Panc1 (cell line): Measurements from ENCODE around the gene PPARD. TPM values are rescaled to one million over a fixed set of nuclear protein-coding genes. Genes with fewer than 3 reads are reported as not detected.

Source experiments
- ATAC-seq: fragments of 200-7000 bp; cut with Tn5 transposase; 2 replicates; pipeline ENCODE4 v1.9.1; 2020; ENCODE audit warnings: mild to moderate bottlenecking, moderate library complexity
- BruUV-seq: library from RNA; stranded (reverse); fragments of 400-500 nt; replicated peaks from 2 replicates; lab custom pipeline; 2021; lab: Mats Ljungman, UMichigan
- CTCF ChIA-PET: fragments of 300-600 bp; sonication (Branson Sonifier 250); formaldehyde crosslinking; loops from one replicate; lab custom pipeline; 2022; ENCODE audit warnings: antibody characterized with exemption; lab: Charles Lee
- POLR2A ChIA-PET: fragments of 300-600 bp; sonication (Branson Sonifier 250); formaldehyde crosslinking; loops from one replicate; lab custom pipeline; 2022; ENCODE audit warnings: antibody characterized with exemption; lab: Charles Lee
- DNase-seq: peaks from one replicate; pipeline ENCODE4 v3.0.0-alpha.2; 2010; ENCODE audit warnings: low read depth, low spot score
- H3K27ac ChIP-seq: 2 replicates; pipeline ENCODE4 v1.5.1; 2011; ENCODE audit warnings: mild to moderate bottlenecking, low read length, inconsistent platforms
- H3K27me3 ChIP-seq: fragments of 200-500 bp; sonication (Bioruptor generic); 2 replicates; pipeline ENCODE4 v1.6.0; 2014; ENCODE audit warnings: low read length, inconsistent platforms; ENCODE audit not compliant: control insufficient read depth, insufficient read depth
- H3K36me3 ChIP-seq: fragments of 200-500 bp; sonication (Bioruptor generic); 2 replicates; pipeline ENCODE4 v1.5.1; 2014; ENCODE audit warnings: inconsistent platforms, mild to moderate bottlenecking, low read length, moderate library complexity; ENCODE audit not compliant: control insufficient read depth, insufficient read depth
- H3K4me1 ChIP-seq: 2 replicates; pipeline ENCODE4 v1.5.1; 2011; ENCODE audit warnings: inconsistent platforms, mild to moderate bottlenecking, low read length, moderate library complexity; ENCODE audit not compliant: control insufficient read depth, insufficient read depth
- H3K4me3 ChIP-seq, 2 experiments: 2 replicates each; pipeline ENCODE4 v1.5.1; 2011 to 2012; ENCODE audit warnings: low read depth in 2 of 2, low read length in 2 of 2, mild to moderate bottlenecking in 2 of 2, inconsistent platforms in 1 of 2, moderate library complexity in 1 of 2
- H3K9me3 ChIP-seq: fragments of 200-500 bp; sonication (Bioruptor generic); 2 replicates; pipeline ENCODE4 v1.5.1; 2014; ENCODE audit warnings: low read depth, mild to moderate bottlenecking, inconsistent platforms, low read length, moderate library complexity; ENCODE audit not compliant: control insufficient read depth, insufficient read depth
- POLR2AphosphoS5 ChIP-seq: IDR thresholded peaks from 2 replicates; pipeline ENCODE4 v1.6.1; 2012; ENCODE audit warnings: mild to moderate bottlenecking, low read depth, low read length, moderate library complexity
- SIN3A ChIP-seq: IDR thresholded peaks from 2 replicates; pipeline ENCODE4 v1.6.1; 2012; ENCODE audit warnings: low read depth, mild to moderate bottlenecking, low read length, moderate library complexity, borderline replicate concordance; ENCODE audit not compliant: insufficient read depth
- TCF7L2 ChIP-seq: IDR thresholded peaks from 2 replicates; pipeline ENCODE4 v1.6.1; 2011; ENCODE audit warnings: mild to moderate bottlenecking, low read depth, low read length, inconsistent platforms
- in situ Hi-C: cut with HindIII; loops from 2 replicates; pipeline ENCODE4 v1.10.0; 2016; ENCODE audit warnings: low sequenced_read_pairs, low pct_unique_long_range_greater_than_20kb
- intact Hi-C: fragments of 100-400 bp; cut with micrococcal nuclease; formaldehyde crosslinking; loops from one replicate; pipeline ENCODE4 v1.10.0; 2022; ENCODE audit not compliant: unreplicated experiment
- total RNA-seq: library from RNA; stranded (reverse); gene quantifications from one replicate; pipeline ENCODE4 v1.2.1, GENCODE V29; 2021; ENCODE audit not compliant: unreplicated experiment
- TF ChIP-seq, protein P1 (sequence below), 2 experiments: IDR thresholded peaks; 2 replicates each; pipeline ENCODE4 v1.6.1; 2011 to 2012; ENCODE audit warnings: low read depth in 2 of 2, control low read depth in 1 of 2, low read length in 1 of 2, mild to moderate bottlenecking in 1 of 2, moderate library complexity in 1 of 2; ENCODE audit not compliant: insufficient read depth in 1 of 2
- TF ChIP-seq, protein P2 (sequence below): fragments of 450-650 bp; IDR thresholded peaks from 2 replicates; pipeline ENCODE4 v1.5.1; 2017; ENCODE audit warnings: mild to moderate bottlenecking

PPARD gene
- total RNA-seq, 1 experiment from 2014 or later, result 14.4 TPM

- POLR2A ChIA-PET, result no interaction called here
- TF ChIP-seq, protein P1, sequence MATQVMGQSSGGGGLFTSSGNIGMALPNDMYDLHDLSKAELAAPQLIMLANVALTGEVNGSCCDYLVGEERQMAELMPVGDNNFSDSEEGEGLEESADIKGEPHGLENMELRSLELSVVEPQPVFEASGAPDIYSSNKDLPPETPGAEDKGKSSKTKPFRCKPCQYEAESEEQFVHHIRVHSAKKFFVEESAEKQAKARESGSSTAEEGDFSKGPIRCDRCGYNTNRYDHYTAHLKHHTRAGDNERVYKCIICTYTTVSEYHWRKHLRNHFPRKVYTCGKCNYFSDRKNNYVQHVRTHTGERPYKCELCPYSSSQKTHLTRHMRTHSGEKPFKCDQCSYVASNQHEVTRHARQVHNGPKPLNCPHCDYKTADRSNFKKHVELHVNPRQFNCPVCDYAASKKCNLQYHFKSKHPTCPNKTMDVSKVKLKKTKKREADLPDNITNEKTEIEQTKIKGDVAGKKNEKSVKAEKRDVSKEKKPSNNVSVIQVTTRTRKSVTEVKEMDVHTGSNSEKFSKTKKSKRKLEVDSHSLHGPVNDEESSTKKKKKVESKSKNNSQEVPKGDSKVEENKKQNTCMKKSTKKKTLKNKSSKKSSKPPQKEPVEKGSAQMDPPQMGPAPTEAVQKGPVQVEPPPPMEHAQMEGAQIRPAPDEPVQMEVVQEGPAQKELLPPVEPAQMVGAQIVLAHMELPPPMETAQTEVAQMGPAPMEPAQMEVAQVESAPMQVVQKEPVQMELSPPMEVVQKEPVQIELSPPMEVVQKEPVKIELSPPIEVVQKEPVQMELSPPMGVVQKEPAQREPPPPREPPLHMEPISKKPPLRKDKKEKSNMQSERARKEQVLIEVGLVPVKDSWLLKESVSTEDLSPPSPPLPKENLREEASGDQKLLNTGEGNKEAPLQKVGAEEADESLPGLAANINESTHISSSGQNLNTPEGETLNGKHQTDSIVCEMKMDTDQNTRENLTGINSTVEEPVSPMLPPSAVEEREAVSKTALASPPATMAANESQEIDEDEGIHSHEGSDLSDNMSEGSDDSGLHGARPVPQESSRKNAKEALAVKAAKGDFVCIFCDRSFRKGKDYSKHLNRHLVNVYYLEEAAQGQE (IDR thresholded peaks at IDR 0.05; ENCODE audit: insufficient read depth in 1 of 2, low read depth in 2 of 2, low read length in 1 of 2), result no peak
- TF ChIP-seq POLR2AphosphoS5 (no peak), TCF7L2 (no peak), SIN3A (no peak)
- TF ChIP-seq, protein P2, sequence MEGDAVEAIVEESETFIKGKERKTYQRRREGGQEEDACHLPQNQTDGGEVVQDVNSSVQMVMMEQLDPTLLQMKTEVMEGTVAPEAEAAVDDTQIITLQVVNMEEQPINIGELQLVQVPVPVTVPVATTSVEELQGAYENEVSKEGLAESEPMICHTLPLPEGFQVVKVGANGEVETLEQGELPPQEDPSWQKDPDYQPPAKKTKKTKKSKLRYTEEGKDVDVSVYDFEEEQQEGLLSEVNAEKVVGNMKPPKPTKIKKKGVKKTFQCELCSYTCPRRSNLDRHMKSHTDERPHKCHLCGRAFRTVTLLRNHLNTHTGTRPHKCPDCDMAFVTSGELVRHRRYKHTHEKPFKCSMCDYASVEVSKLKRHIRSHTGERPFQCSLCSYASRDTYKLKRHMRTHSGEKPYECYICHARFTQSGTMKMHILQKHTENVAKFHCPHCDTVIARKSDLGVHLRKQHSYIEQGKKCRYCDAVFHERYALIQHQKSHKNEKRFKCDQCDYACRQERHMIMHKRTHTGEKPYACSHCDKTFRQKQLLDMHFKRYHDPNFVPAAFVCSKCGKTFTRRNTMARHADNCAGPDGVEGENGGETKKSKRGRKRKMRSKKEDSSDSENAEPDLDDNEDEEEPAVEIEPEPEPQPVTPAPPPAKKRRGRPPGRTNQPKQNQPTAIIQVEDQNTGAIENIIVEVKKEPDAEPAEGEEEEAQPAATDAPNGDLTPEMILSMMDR, result no peak
- intact Hi-C loops (no loop called here), in situ Hi-C loops (no loop called here)
- Histone ChIP-seq H3K27me3 (no peaks in the 10 kb centered on the region), H3K4me3 (no peak overlapping the region), H3K9me3 (no peaks in the 10 kb centered on the region), H3K4me1 (no peaks in the 10 kb centered on the region), H3K36me3 (no peaks in the 10 kb centered on the region), H3K27ac (no peak overlapping the region)
- ATAC-seq (no peak), DNase-seq (no peak)
- CTCF ChIA-PET, result no interaction called here
- BruUV-seq, result TSS peak; percentile 34
Observed at GRCh38 chr6:35382015-35382414, 39.7 kb downstream of the PPARD start.

GRCh38 chr6:35385457-35386202, 43.3 kb downstream of the PPARD start:
- TF ChIP-seq, protein P1 (IDR thresholded peaks at IDR 0.05; ENCODE audit: insufficient read depth in 1 of 2, low read depth in 2 of 2, low read length in 1 of 2), result no peak
- TF ChIP-seq SIN3A (no peak), TCF7L2 (no peak), POLR2AphosphoS5 (no peak)
- TF ChIP-seq, protein P2, result no peak
- DNase-seq, result no peak
- ChIA-PET CTCF (no interaction called here), POLR2A (no interaction called here)
- H3K4me3 ChIP-seq, result no peak overlapping the region
- H3K4me1 ChIP-seq, result no peaks in the 10 kb centered on the region
- ATAC-seq, result no peak
- no peaks in the 10 kb centered on the region for H3K36me3 ChIP-seq
- H3K9me3 ChIP-seq, result no peaks in the 10 kb centered on the region
- in situ Hi-C loops (no loop called here), intact Hi-C loops (no loop called here)
- no peak overlapping the region for H3K27ac ChIP-seq
- no peaks in the 10 kb centered on the region for H3K27me3 ChIP-seq
- no TSS peak for BruUV-seq
